ENCODE results near the gene ZNF107. TPM values are rescaled to one million over a fixed set of nuclear protein-coding genes. Genes with fewer than 3 reads are reported as not detected.

The ZNF107 gene
- total and polyA plus RNA-seq, 2 donors (not counting 1 experiment from before 2014, with no cell fraction given), result 1.6 to 1.7 TPM

- no peaks in the 10 kb centered on the region for H3K36me3 ChIP-seq (ENCODE audit: control insufficient read depth, insufficient read depth, low read length)
- no peak overlapping the region for H3K4me3 ChIP-seq (replicated peaks in 1 of 4; ENCODE audit: control extremely low read depth in 1 of 4, insufficient read depth in 1 of 4, low read depth in 3 of 4, low read length in 4 of 4)
- no peaks in the 10 kb centered on the region for H3K79me2 ChIP-seq (ENCODE audit: control insufficient read depth, insufficient read depth, low read length)
- TF ChIP-seq CTCF (conservative IDR thresholded peaks at IDR 0.05 in 1 of 2, IDR thresholded peaks at IDR 0.05 in 1 of 2; ENCODE audit: low read depth in 1 of 2, low read length in 2 of 2), result no peak
- TF ChIP-seq EZH2 (IDR thresholded peaks at IDR 0.05; ENCODE audit: low read length, missing control alignments), result no peak
- H3K27me3 ChIP-seq (ENCODE audit: control insufficient read depth, insufficient read depth, low read length), result no peaks in the 10 kb centered on the region
- no peaks in the 10 kb centered on the region for H3K9me3 ChIP-seq (ENCODE audit: control insufficient read depth, insufficient read depth, low read depth, low read length)
- no peak for DNase-seq (ENCODE audit: low read depth in 2 of 2)
- H3K4me2 ChIP-seq (ENCODE audit: extremely low read depth, insufficient read depth, low read length), result no peak overlapping the region
- no peaks in the 10 kb centered on the region for H4K20me1 ChIP-seq (ENCODE audit: control insufficient read depth, extremely low read depth, insufficient read depth, low read length)
- no peaks in the 10 kb centered on the region for H3K4me1 ChIP-seq (ENCODE audit: control insufficient read depth, extremely low read depth, insufficient read depth, low read length)
- no peak overlapping the region for H3K9ac ChIP-seq (ENCODE audit: insufficient read depth, low read length)
- H2AFZ ChIP-seq (ENCODE audit: low read length), result no peak overlapping the region
- H3K27ac ChIP-seq (ENCODE audit: insufficient read depth, low read length), result no peak overlapping the region
Measured at GRCh38 chr7:64651203-64651602, 14.7 kb upstream of the ZNF107 start.

- TF ChIP-seq CTCF (conservative IDR thresholded peaks at IDR 0.05 in 1 of 2, IDR thresholded peaks at IDR 0.05 in 1 of 2; ENCODE audit: low read depth in 1 of 2, low read length in 2 of 2) (no peak), EZH2 (IDR thresholded peaks at IDR 0.05; ENCODE audit: low read length, missing control alignments) (no peak)
- Histone ChIP-seq H3K27ac (ENCODE audit: insufficient read depth, low read length) (no peak overlapping the region), H2AFZ (ENCODE audit: low read length) (no peak overlapping the region), H4K20me1 (ENCODE audit: control insufficient read depth, extremely low read depth, insufficient read depth, low read length) (no peaks in the 10 kb centered on the region), H3K4me3 (replicated peaks in 1 of 4; ENCODE audit: control extremely low read depth in 1 of 4, insufficient read depth in 1 of 4, low read depth in 3 of 4, low read length in 4 of 4) (no peak overlapping the region), H3K9ac (ENCODE audit: insufficient read depth, low read length) (no peak overlapping the region), H3K4me1 (ENCODE audit: control insufficient read depth, extremely low read depth, insufficient read depth, low read length) (no peaks in the 10 kb centered on the region), H3K9me3 (ENCODE audit: control insufficient read depth, insufficient read depth, low read depth, low read length) (no peaks in the 10 kb centered on the region), H3K79me2 (ENCODE audit: control insufficient read depth, insufficient read depth, low read length) (no peaks in the 10 kb centered on the region), H3K36me3 (ENCODE audit: control insufficient read depth, insufficient read depth, low read length) (no peaks in the 10 kb centered on the region), H3K4me2 (ENCODE audit: extremely low read depth, insufficient read depth, low read length) (no peak overlapping the region), H3K27me3 (ENCODE audit: control insufficient read depth, insufficient read depth, low read length) (no peaks in the 10 kb centered on the region)
- DNase-seq (ENCODE audit: low read depth in 2 of 2), result no peak
Measured at GRCh38 chr7:64651632-64652165, 14.2 kb upstream of the ZNF107 start.

GRCh38 chr7:64653721-64654401 is 12.1 kb upstream of the ZNF107 start:
- H3K79me2 ChIP-seq (ENCODE audit: control insufficient read depth, insufficient read depth, low read length), result no peaks in the 10 kb centered on the region
- no peak for TF ChIP-seq CTCF (conservative IDR thresholded peaks at IDR 0.05 in 1 of 2, IDR thresholded peaks at IDR 0.05 in 1 of 2; ENCODE audit: low read depth in 1 of 2, low read length in 2 of 2)
- H3K9me3 ChIP-seq (ENCODE audit: control insufficient read depth, insufficient read depth, low read depth, low read length), result no peaks in the 10 kb centered on the region
- no peaks in the 10 kb centered on the region for H3K36me3 ChIP-seq (ENCODE audit: control insufficient read depth, insufficient read depth, low read length)
- no peak overlapping the region for H3K4me3 ChIP-seq (replicated peaks in 1 of 4; ENCODE audit: control extremely low read depth in 1 of 4, insufficient read depth in 1 of 4, low read depth in 3 of 4, low read length in 4 of 4)
- DNase-seq (ENCODE audit: low read depth in 2 of 2), result no peak
- H3K4me1 ChIP-seq (ENCODE audit: control insufficient read depth, extremely low read depth, insufficient read depth, low read length), result no peaks in the 10 kb centered on the region
- no peak overlapping the region for H2AFZ ChIP-seq (ENCODE audit: low read length)
- H4K20me1 ChIP-seq (ENCODE audit: control insufficient read depth, extremely low read depth, insufficient read depth, low read length), result no peaks in the 10 kb centered on the region
- no peak overlapping the region for H3K9ac ChIP-seq (ENCODE audit: insufficient read depth, low read length)
- H3K27me3 ChIP-seq (ENCODE audit: control insufficient read depth, insufficient read depth, low read length), result no peaks in the 10 kb centered on the region
- H3K27ac ChIP-seq (ENCODE audit: insufficient read depth, low read length), result no peak overlapping the region
- no peak overlapping the region for H3K4me2 ChIP-seq (ENCODE audit: extremely low read depth, insufficient read depth, low read length)
